Naive thymus-derived CD4-positive, alpha-beta T cell (primary cell): Measurements from ENCODE around the gene HYAL2. TPM values are rescaled to one million over a fixed set of nuclear protein-coding genes. Genes with fewer than 3 reads are reported as not detected.
A peak's percentile ranks its signal among the peaks of the same experiment; 100 is the strongest.
"Not testable (repeated sequence)": the region's sequence is repeated elsewhere in the genome, so short reads cannot be mapped to it uniquely, and the experiment has no call there.

Experiments
- ATAC-seq: fragments of 150-1000 bp; cut with Tn5 transposase; 2 replicates; pipeline ENCODE4 v1.10.0; 2021; ENCODE audit warnings: mild to moderate bottlenecking, moderate library complexity
- CTCF ChIA-PET: fragments of 350-600 bp; sonication (Branson Sonifier 250); formaldehyde crosslinking; loops from one replicate; lab custom pipeline; 2021; ENCODE audit warnings: antibody characterized with exemption; lab: Charles Lee
- POLR2A ChIA-PET: fragments of 350-600 bp; sonication (Branson Sonifier 250); formaldehyde crosslinking; loops from one replicate; lab custom pipeline; 2021; ENCODE audit warnings: antibody characterized with exemption, inconsistent platforms; lab: Charles Lee
- DNase-seq, 9 donors: peaks; one replicate each; pipeline versions ENCODE4 v3.0.0 to v3.0.0-alpha.2; 2020 to 2022; ENCODE audit warnings: mixed read lengths in 1 of 9
- H3K27ac ChIP-seq: one replicate; pipeline ENCODE4 v1.7.0; 2013; ENCODE audit warnings: mild to moderate bottlenecking, low read depth, low read length, moderate library complexity
- H3K27me3 ChIP-seq, 2 donors: one replicate each; pipeline ENCODE4 v1.7.0; 2013; ENCODE audit warnings: low read length in 2 of 2, mild to moderate bottlenecking in 2 of 2, moderate library complexity in 2 of 2; ENCODE audit not compliant: control insufficient read depth in 2 of 2, insufficient read depth in 2 of 2
- H3K36me3 ChIP-seq, 3 experiments: 1 replicate in 2 of 3; 2 replicates in 1 of 3; pipeline ENCODE4 v1.7.0; 2013; ENCODE audit warnings: low read length in 3 of 3, mild to moderate bottlenecking in 3 of 3, moderate library complexity in 1 of 3; ENCODE audit not compliant: insufficient read depth in 3 of 3, control insufficient read depth in 2 of 3
- H3K4me1 ChIP-seq, 2 donors: one replicate each; pipeline ENCODE4 v1.7.0; 2013; ENCODE audit warnings: low read length in 2 of 2, mild to moderate bottlenecking in 2 of 2, moderate library complexity in 1 of 2; ENCODE audit not compliant: control insufficient read depth in 2 of 2, insufficient read depth in 2 of 2
- H3K4me3 ChIP-seq: 2 replicates; pipeline ENCODE4 v1.7.0; 2013; ENCODE audit warnings: mild to moderate bottlenecking, low read length
- H3K9me3 ChIP-seq, 3 experiments: 1 replicate in 2 of 3; 2 replicates in 1 of 3; pipeline ENCODE4 v1.7.0; 2013; ENCODE audit warnings: low read length in 3 of 3; ENCODE audit not compliant: control insufficient read depth in 2 of 3
- H3K27ac Mint-ChIP-seq, 9 donors: one replicate each; pipeline ENCODE4 v1.8.0; 2020 to 2022; ENCODE audit warnings: mixed read lengths in 9 of 9, mild to moderate bottlenecking in 8 of 9, moderate library complexity in 5 of 9, inconsistent platforms in 2 of 9
- H3K27me3 Mint-ChIP-seq, 5 donors: one replicate each; pipeline ENCODE4 v1.8.0; 2021 to 2022; ENCODE audit warnings: mixed read lengths in 5 of 5, mild to moderate bottlenecking in 1 of 5
- H3K36me3 Mint-ChIP-seq, 5 donors: one replicate each; pipeline ENCODE4 v1.8.0; 2020 to 2022; ENCODE audit warnings: mixed read lengths in 5 of 5, mild to moderate bottlenecking in 3 of 5, inconsistent platforms in 1 of 5
- H3K4me1 Mint-ChIP-seq, 7 donors: one replicate each; pipeline ENCODE4 v1.8.0; 2020 to 2022; ENCODE audit warnings: mixed read lengths in 7 of 7, mild to moderate bottlenecking in 3 of 7, inconsistent platforms in 1 of 7
- H3K4me3 Mint-ChIP-seq, 10 donors: one replicate each; pipeline ENCODE4 v1.8.0; 2020 to 2022; ENCODE audit warnings: mild to moderate bottlenecking in 10 of 10, mixed read lengths in 10 of 10, moderate library complexity in 6 of 10, inconsistent platforms in 2 of 10
- H3K9me3 Mint-ChIP-seq, 11 donors: one replicate each; pipeline ENCODE4 v1.8.0; 2020 to 2022; ENCODE audit warnings: mixed read lengths in 11 of 11, mild to moderate bottlenecking in 4 of 11, inconsistent platforms in 1 of 11, moderate library complexity in 1 of 11
- intact Hi-C, 2 donors: fragments of 100-400 bp; cut with micrococcal nuclease; formaldehyde crosslinking; loops; one replicate each; pipeline ENCODE4 v1.15.1; 2023
- polyA plus RNA-seq, 2 donors: library from polyadenylated mRNA; unstranded; fragments of 300-500 nt; fragmentation: Illumina TruSeq; gene quantifications; one replicate each; pipeline ENCODE4 v1.2.3, GENCODE V29; 2021
- total RNA-seq, 6 experiments: library from RNA in 5 of 6; stranded (reverse) in 5 of 6; gene quantifications; 1 replicate in 5 of 6; 2 replicates in 1 of 6; pipeline ENCODE4 v1.2.3 and lab custom pipeline; 2021 to 2026

The HYAL2 gene
- total and polyA plus RNA-seq, 7 experiments from 2014 or later = 1.5 to 5.3 (median 3.2) TPM

DNA sequence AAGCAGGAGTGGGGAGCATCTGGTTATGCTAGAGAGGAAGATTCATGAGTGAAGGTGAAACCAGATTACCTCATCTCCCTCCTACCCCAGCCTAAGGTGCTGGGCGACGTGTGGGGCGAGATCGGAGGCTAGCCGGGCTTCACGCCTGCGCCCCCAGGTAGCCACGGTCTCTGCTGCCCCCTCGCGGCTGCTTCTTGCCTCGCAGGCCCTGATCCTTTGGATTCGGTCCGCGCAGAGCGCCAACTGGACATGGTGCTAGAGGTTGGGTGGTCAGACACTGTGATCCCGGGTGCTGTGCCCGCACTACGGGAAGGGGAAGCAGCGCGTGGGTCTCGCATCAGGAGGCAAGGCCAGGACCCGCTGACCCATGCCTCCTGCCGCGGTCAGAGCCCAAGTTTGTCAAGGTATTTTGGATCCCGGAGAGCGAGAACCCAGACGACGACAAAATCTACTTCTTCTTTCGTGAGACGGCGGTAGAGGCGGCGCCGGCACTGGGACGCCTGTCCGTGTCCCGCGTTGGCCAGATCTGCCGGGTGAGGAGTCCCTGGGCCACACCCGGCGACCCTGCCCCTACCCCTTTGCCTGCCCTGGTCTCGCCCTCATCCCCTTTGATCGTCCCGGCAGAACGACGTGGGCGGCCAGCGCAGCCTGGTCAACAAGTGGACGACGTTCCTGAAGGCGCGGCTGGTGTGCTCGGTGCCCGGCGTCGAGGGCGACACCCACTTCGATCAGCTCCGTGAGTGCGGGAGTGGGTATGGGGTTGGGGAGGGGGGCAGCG lies 49.4 kb downstream of the HYAL2 start:
- peak overlapping the region; percentile 59 to 88 (median 76) for H3K4me3 Mint-ChIP-seq
- peaks cover 0 to 2% (median 0%) of the 10 kb centered on the region in 11 donors for H3K9me3 Mint-ChIP-seq
- H3K36me3 ChIP-seq = no peaks in the 10 kb centered on the region
- H3K27ac Mint-ChIP-seq = peak overlapping the region in 5 of 9 donors; percentile 20 to 82 (median 72)
- H3K9me3 ChIP-seq = no peaks in the 10 kb centered on the region
- ATAC-seq = peak; percentile 92
- DNase-seq = peak; percentile 65 to 95 (median 80)
- H3K4me3 ChIP-seq = peak overlapping the region; percentile 48
- H3K4me1 Mint-ChIP-seq = peaks cover 21 to 31% (median 26%) of the 10 kb centered on the region in 7 donors
- CTCF ChIA-PET = interaction anchor here (0.8 to 5.1 kb wide), 6 partner anchors 26 to 80 kb away, joined by 3 to 47 read pairs (median 11); partner anchors contain the start of gene GNAT1
- POLR2A ChIA-PET = interaction anchor here (1.1 kb wide), 1 partner anchor 79 kb away, joined by 3 read pairs; no protein-coding TSS in a partner anchor
- H3K4me1 ChIP-seq = peaks cover 10 to 22% of the 10 kb centered on the region in 2 donors
- peaks cover 15 to 23% of the 10 kb centered on the region in 2 donors for H3K27me3 ChIP-seq
- H3K27me3 Mint-ChIP-seq = peaks cover 21 to 50% (median 29%) of the 10 kb centered on the region in 5 donors
- H3K36me3 Mint-ChIP-seq = no peaks in the 10 kb centered on the region
- no peak overlapping the region for H3K27ac ChIP-seq
- intact Hi-C loops = loop anchor here (1.0 to 2.0 kb wide), 9 partner anchors 13 to 152 kb away; partner anchors contain the start of genes GNAI2 (in 1 of the 2), HYAL3 (in 1 of the 2), IFRD2 (in 1 of the 2) and NAA80 (in 1 of the 2)

DNA sequence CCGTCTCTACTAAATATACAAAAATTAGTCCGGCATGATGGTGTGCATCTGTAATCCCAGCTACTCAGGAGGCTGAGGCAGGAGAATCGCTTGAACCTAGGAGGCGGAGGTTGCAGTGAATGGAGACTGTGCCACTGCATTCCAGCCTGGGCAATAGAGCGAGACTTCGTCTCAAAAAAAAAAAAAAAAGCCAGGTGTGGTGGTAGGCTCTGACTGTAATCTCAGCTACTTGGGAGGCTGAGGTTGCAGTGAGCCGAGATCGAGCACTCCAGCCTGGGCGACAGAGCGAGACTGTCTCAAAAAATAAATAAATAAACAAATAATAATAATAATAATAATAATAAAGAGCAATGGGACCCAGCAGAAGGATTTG lies 50.0 kb downstream of the HYAL2 start:
- H3K27me3 ChIP-seq = peaks cover 15 to 23% of the 10 kb centered on the region in 2 donors
- H3K4me3 Mint-ChIP-seq = peak overlapping the region in 5 of 10 donors; percentile 69 to 88 (median 76)
- H3K27me3 Mint-ChIP-seq = peaks cover 21 to 50% (median 29%) of the 10 kb centered on the region in 5 donors
- H3K27ac ChIP-seq, ATAC-seq, H3K36me3 Mint-ChIP-seq, H3K4me3 ChIP-seq, H3K9me3 ChIP-seq, H3K36me3 ChIP-seq, DNase-seq, H3K9me3 Mint-ChIP-seq: not testable (repeated sequence)
- peak overlapping the region in 1 of 9 donors; percentile 82 for H3K27ac Mint-ChIP-seq
- peaks cover 10 to 22% of the 10 kb centered on the region in 2 donors for H3K4me1 ChIP-seq
- ChIA-PET POLR2A (interaction anchor here (1.1 kb wide), 1 partner anchor 78 kb away, joined by 3 read pairs; no protein-coding TSS in a partner anchor), CTCF (interaction anchor here (0.8 to 5.1 kb wide), 7 partner anchors 26 to 152 kb away, joined by 3 to 47 read pairs (median 4); partner anchors contain the start of gene GNAT1)
- intact Hi-C loops = loop anchor here in 1 of 2 donors (2.0 kb wide), 1 partner anchor 36 kb away; the partner anchor contains the start of gene GNAI2
- peaks cover 21 to 31% (median 26%) of the 10 kb centered on the region in 7 donors for H3K4me1 Mint-ChIP-seq

DNA sequence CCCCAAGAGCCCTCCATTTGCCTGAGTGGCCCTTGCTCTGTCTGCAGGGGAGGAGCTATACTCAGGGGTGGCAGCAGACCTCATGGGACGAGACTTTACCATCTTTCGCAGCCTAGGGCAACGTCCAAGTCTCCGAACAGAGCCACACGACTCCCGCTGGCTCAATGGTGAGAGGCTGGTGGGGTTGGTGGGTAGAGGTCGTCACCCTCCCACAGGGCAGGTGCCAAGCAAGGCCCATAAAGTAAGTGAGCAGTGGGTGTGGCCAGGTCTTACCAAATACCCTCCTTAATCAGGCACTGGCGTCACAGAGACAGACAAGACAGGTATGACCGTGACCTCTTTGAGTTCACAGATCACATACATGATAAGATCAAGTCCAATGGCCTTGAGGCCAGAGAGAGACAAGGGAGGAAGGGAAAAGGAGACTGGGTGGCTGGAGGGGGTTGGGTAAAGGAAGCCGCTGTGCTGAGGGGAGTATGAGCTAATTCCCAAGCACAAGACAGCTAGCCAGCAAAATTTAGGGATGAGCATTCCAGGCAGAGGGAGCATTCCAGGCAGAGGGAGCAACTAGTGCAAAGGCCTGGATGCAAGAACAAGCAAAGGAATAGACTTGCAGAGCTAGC lies 51.1 kb downstream of the HYAL2 start:
- Histone ChIP-seq H3K4me3 (no peak overlapping the region), H3K27me3 (peaks cover 10 to 20% of the 10 kb centered on the region in 2 donors), H3K9me3 (no peaks in the 10 kb centered on the region), H3K4me1 (peaks cover 10 to 22% of the 10 kb centered on the region in 2 donors), H3K27ac (no peak overlapping the region), H3K36me3 (no peaks in the 10 kb centered on the region)
- ATAC-seq = no peak
- DNase-seq = no peak
- Mint-ChIP-seq H3K4me1 (peaks cover 21 to 31% (median 26%) of the 10 kb centered on the region in 7 donors), H3K36me3 (no peaks in the 10 kb centered on the region), H3K9me3 (peaks cover 0 to 2% (median 0%) of the 10 kb centered on the region in 11 donors), H3K27ac (peak overlapping the region in 1 of 9 donors; percentile 37), H3K27me3 (peaks cover 21 to 54% (median 26%) of the 10 kb centered on the region in 5 donors), H3K4me3 (peak overlapping the region in 2 of 10 donors; percentile 6 to 45)
- ChIA-PET POLR2A (no interaction called here), CTCF (interaction anchor here (0.6 to 5.1 kb wide), 7 partner anchors 17 to 151 kb away, joined by 3 to 47 read pairs (median 5); partner anchors contain the start of gene GNAT1)
- intact Hi-C loops = no loop called here

DNA sequence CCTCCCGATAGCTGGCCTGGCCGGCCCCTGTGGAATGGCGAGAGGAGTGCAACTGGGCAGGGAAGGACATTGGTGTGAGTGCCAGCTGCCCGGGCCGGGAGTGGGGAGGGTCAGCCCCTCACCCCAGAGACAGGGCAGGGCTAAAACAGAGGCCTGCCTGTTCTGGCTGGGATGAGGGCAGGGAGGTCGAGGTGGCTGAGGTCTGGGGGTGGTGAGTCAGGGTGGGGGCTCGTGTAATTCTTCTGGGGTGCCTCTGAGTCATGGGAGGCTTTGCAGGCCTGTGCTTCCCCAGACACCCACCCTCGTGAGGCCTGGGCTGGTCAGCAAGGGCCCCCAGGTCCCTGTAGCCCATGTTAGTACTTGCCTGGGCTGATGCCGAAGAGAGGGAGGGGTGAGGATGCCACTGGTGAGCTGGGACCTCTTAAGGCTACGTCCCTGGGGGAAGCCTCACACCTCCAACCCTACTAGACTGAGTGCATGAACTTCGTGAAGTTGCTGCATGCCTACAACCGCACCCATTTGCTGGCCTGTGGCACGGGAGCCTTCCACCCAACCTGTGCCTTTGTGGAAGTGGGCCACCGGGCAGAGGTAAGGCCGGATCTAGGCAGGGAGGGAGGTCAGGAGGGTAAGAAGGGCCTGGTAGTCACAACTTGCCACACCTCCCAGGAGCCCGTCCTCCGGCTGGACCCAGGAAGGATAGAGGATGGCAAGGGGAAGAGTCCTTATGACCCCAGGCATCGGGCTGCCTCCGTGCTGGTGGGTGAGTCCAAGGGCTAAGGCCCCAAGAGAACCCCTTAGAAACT lies 51.9 kb downstream of the HYAL2 start:
- peak overlapping the region in 1 of 9 donors; percentile 46 for H3K27ac Mint-ChIP-seq

DNA sequence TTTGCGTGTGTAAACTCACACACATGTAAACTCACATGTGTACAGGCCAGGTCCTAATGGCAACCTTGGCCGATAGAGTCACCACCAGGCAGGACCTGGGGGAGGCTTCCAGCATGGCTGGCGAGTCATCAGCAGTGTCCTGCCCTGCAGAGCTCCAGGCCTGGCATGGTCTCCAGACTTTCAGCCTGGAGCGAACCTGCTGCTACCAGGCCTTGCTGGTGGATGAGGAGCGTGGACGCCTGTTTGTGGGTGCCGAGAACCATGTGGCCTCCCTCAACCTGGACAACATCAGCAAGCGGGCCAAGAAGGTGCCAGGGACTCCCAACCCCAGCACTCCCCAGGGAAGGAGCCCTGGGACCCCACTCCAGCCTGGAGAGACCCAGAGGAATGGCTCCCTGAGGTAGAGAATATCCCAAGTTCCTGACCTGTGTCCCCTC lies 52.5 kb downstream of the HYAL2 start:
- intact Hi-C loops = no loop called here
- Histone ChIP-seq H3K4me3 (no peak overlapping the region), H3K36me3 (no peaks in the 10 kb centered on the region), H3K4me1 (peaks cover 10 to 17% of the 10 kb centered on the region in 2 donors), H3K9me3 (no peaks in the 10 kb centered on the region), H3K27me3 (peaks cover 10 to 15% of the 10 kb centered on the region in 2 donors), H3K27ac (no peak overlapping the region)
- ChIA-PET POLR2A (interaction anchor here (0.7 to 0.9 kb wide), 2 partner anchors 20 to 55 kb away, joined by 3 read pairs; no protein-coding TSS in a partner anchor), CTCF (interaction anchor here (0.7 kb wide), 1 partner anchor 141 kb away, joined by 3 read pairs; no protein-coding TSS in a partner anchor)
- no peaks in the 10 kb centered on the region for H3K36me3 Mint-ChIP-seq
- H3K9me3 Mint-ChIP-seq = peaks cover 0 to 2% (median 0%) of the 10 kb centered on the region in 11 donors
- peaks cover 13 to 23% (median 15%) of the 10 kb centered on the region in 7 donors for H3K4me1 Mint-ChIP-seq
- H3K27me3 Mint-ChIP-seq = peaks cover 13 to 49% (median 15%) of the 10 kb centered on the region in 5 donors
- H3K4me3 Mint-ChIP-seq = no peak overlapping the region
- DNase-seq = no peak
- H3K27ac Mint-ChIP-seq = peak overlapping the region in 1 of 9 donors; percentile 17
- no peak for ATAC-seq

More for the DNA sequence above, 51.9 kb downstream of the HYAL2 start:
- CTCF ChIA-PET = interaction anchor here (0.7 to 5.1 kb wide), 4 partner anchors 16 to 141 kb away, joined by 3 to 47 read pairs (median 9); partner anchors contain the start of gene GNAT1
- Histone ChIP-seq H3K9me3 (no peaks in the 10 kb centered on the region), H3K4me1 (peaks cover 10 to 22% of the 10 kb centered on the region in 2 donors), H3K4me3 (no peak overlapping the region), H3K27me3 (peaks cover 10 to 16% of the 10 kb centered on the region in 2 donors), H3K36me3 (no peaks in the 10 kb centered on the region), H3K27ac (no peak overlapping the region)
- POLR2A ChIA-PET = interaction anchor here (0.7 kb wide), 1 partner anchor 54 kb away, joined by 3 read pairs; no protein-coding TSS in a partner anchor
- ATAC-seq (no peak), DNase-seq (no peak)
- peaks cover 14 to 29% (median 20%) of the 10 kb centered on the region in 7 donors for H3K4me1 Mint-ChIP-seq
- no peak overlapping the region for H3K4me3 Mint-ChIP-seq
- no peaks in the 10 kb centered on the region for H3K36me3 Mint-ChIP-seq
- peaks cover 0 to 2% (median 0%) of the 10 kb centered on the region in 11 donors for H3K9me3 Mint-ChIP-seq
- intact Hi-C loops = no loop called here
- peaks cover 16 to 54% (median 19%) of the 10 kb centered on the region in 5 donors for H3K27me3 Mint-ChIP-seq
